GM18499 (cell line): ENCODE data around the gene ANKRD44.
"Not testable (repeated sequence)": the region's sequence is repeated elsewhere in the genome, so short reads cannot be mapped to it uniquely, and the experiment has no call there.

ENCODE experiments used
- ATAC-seq: cut with Tn5 transposase; IDR thresholded peaks from one replicate; pipeline ENCODE4 v1.9.1; 2021; ENCODE audit warnings: moderate number of reproducible peaks; ENCODE audit not compliant: insufficient read depth, unreplicated experiment

The ANKRD44 gene

GRCh38 chr2:197071213-197071612, 239.4 kb downstream of the ANKRD44 start:
- ATAC-seq = no peak

DNA sequence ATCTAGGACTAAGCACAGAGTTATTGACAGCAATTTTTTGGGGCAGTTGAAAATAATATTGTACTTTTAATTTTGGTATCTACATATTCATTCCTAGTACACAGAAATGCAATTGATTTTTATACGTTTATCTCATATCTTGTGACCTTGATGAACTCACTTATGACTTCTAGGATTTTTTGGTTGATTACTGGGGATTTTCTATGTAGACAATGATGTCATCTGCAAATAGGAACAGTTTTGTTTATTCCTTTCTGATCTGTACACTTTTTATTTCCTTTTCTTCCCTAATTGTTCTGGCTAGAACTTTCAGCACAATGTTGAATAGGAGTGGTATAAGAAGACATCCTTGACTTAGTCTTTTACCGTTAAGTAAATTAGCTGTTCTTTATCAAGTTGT, 240.6 kb downstream of the ANKRD44 start:
- no peak for ATAC-seq

DNA sequence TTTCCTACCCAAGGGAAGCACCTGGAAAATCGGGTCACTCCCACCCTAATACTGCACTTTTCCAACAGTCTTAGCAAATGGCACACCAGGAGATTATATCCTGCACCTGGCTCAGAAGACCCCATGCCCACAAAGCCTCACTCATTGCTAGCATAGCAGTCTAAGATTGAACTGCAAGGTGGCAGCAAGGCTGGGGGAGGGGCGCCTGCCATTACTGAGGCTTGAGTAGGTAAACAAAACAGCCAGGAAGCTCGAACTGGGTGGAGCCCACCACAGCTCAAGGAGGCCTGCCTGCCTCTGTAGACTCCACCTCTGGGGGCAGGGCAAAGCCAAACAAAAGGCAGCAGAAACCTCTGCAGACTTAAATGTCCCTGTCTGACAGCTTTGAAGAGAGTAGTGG, 248.0 kb downstream of the ANKRD44 start:
- ATAC-seq = not testable (repeated sequence)

GRCh38 chr2:197059477-197059876, 251.1 kb downstream of the ANKRD44 start:
- no peak for ATAC-seq

DNA sequence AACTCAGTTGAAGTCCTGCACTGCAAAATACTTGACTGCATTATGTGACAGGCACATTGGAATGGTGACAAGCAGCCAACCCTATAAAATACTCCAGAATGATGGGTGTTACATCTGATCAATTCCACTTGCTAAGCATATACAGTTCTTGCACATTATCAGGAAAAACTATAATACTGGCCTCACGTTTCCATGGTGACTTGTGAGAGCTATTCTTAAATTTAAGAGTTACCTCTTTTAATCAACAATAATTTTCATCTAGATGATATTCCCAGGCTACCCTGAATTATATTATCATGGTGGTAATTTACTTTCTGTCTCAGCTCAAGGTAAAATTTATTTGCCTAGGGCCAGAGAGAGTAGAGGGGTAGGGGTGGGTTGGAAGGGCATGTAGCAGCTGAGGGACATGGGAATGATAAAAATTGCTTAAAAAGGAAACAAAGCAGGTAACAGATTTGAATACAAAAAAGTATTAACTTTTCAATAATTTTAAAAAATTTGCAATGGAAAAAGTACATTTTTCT, 251.7 kb downstream of the ANKRD44 start:
- ATAC-seq = no peak

DNA sequence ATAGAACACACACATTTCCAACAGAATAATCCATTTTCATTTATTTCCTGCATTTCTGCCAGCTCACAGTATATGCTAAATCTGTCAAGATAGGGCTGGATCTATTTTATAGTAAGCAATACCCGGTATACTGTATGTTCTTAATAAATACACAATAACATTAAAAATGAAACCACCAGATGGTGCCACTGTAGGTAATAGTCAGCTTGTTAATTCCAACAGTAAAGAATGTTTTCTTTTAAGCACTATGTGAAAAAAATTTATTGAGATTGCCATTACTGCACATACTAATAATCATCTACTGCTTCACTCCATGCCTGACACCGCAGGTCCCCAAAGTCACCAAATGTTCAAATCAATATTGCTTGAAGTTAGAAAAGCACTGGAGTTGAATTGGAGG, 252.6 kb downstream of the ANKRD44 start:
- no peak for ATAC-seq

- ATAC-seq = no peak
These were observed 255.5 kb downstream of the ANKRD44 start for GRCh38 chr2:197055045-197055444.

GRCh38 chr2:197054437-197054836, 256.1 kb downstream of the ANKRD44 start:
- ATAC-seq = no peak

- no peak for ATAC-seq
These were observed 258.2 kb downstream of the ANKRD44 start for GRCh38 chr2:197052356-197052755.

- no peak for ATAC-seq
These were observed 265.5 kb downstream of the ANKRD44 start for GRCh38 chr2:197045115-197045514.

- no peak for ATAC-seq
These were observed 267.8 kb downstream of the ANKRD44 start for GRCh38 chr2:197042739-197043196.

DNA sequence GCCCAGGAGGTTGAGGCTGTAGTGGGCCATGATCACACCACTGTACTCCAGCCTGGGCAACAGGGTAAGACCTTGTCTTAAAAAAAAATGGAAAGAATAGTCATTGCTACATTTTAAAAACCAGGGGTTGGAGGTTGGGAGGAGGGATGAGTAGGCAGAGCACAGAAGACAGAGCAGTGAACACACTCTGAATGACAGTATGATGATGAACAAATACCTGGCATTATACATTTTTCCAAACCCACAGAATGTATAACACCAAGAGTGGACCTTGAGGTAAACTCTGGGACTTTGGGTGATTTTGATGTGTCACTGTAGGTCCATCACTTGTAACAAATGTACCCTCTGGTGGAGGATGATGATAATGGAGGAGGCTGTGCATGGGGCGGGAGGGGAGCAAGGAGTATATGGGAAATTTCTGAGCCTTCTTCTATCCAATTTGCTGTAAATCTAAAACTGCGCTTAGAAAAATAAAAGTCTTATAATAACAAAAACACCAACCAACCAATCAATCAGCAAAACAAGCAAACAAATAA, 272.6 kb downstream of the ANKRD44 start:
- ATAC-seq = no peak

- no peak for ATAC-seq
These were observed 275.6 kb downstream of the ANKRD44 start for GRCh38 chr2:197035002-197035401.

- ATAC-seq = no peak
These were observed 276.3 kb downstream of the ANKRD44 start for GRCh38 chr2:197034292-197034691.

DNA sequence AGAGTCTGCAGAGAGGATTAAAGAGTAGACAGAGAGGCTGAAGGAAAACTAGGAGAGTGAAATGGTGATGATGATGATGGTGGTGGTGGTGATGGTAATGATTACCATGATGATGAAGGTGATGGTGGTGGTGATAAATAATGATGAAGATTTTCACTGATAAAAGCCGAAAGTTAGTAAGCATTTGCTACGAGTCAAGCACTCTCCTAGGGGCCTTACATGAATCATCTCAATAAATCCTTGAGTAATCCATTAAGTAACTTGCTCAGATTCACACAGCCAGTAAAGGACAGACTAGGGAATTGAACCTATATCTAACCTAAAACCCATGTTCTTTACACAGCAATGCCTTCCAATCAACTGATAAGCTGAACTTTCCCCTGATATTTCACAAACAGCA, 277.4 kb downstream of the ANKRD44 start:
- ATAC-seq = no peak

- ATAC-seq = no peak
These were observed 278.8 kb downstream of the ANKRD44 start for GRCh38 chr2:197031803-197032202.

DNA sequence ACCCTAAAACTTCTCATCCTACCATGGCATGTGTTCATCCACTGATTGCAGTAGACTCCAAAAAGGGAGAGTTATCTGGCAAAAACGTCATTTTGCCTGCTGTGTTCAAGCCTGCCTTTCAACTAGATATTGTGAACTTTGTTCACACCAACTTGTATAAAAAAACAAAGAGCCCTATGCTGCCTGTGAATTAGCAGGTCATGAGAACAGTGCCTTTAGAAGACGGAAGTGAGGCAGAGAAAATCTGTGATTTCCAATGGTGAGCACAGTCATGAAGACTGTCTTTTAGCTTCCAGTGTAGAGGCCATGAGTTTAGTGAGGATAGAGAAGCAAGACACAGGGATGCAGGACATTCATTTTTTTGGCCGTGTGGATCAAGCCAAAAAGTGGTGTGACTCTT, 280.5 kb downstream of the ANKRD44 start:
- ATAC-seq = no peak

- no peak for ATAC-seq
These were observed 281.9 kb downstream of the ANKRD44 start for GRCh38 chr2:197028633-197029032.

DNA sequence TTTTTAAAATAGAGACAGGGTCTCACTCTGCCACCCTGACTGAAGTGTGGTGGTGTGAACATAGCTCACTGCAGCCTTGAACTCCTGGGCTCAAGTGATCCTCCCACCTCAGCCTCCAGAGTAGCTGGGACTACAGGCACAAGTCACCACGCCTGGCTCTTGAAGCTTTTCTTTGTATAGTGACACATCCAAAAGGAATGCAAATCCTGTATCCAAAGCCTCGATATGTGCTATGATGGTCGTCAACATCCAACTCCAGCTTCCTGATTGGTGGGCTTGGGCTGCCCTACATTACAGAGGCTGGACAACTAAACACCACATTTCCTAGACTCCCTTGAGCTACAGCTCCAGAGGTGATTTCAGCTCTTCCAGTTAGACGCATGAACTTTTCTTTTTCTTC, 282.4 kb downstream of the ANKRD44 start:
- ATAC-seq = no peak

- no peak for ATAC-seq
These were observed 286.4 kb downstream of the ANKRD44 start for GRCh38 chr2:197024206-197024605.

GRCh38 chr2:197020921-197021320, 289.7 kb downstream of the ANKRD44 start:
- not testable (repeated sequence) for ATAC-seq

GRCh38 chr2:197013098-197013497, 297.5 kb downstream of the ANKRD44 start:
- ATAC-seq = no peak
